GM18951 (cell line): ENCODE data around the gene SRBD1.

Source experiments
- POLR2A ChIP-seq: IDR thresholded peaks from 4 replicates; pipeline ENCODE4 v1.6.1; 2011; ENCODE audit warnings: mild to moderate bottlenecking; ENCODE audit not compliant: insufficient read length, insufficient read depth; ENCODE audit errors: extremely low read depth
- in situ Hi-C: fragments of 300-500 bp; cut with MboI; formaldehyde crosslinking; loops from one replicate; pipeline ENCODE4 v1.12.0; 2022; ENCODE audit warnings: low sequenced_read_pairs, mixed read lengths, inconsistent platforms; ENCODE audit not compliant: unreplicated experiment

Gene SRBD1

GRCh38 chr2:45412754-45413379 lies 198.2 kb downstream of the SRBD1 start:
- TF ChIP-seq POLR2A, result no peak
- in situ Hi-C loops, result no loop called here

GRCh38 chr2:45409677-45410076 lies 201.4 kb downstream of the SRBD1 start:
- in situ Hi-C loops, result no loop called here

GRCh38 chr2:45406621-45407020 lies 204.4 kb downstream of the SRBD1 start:
- no peak for TF ChIP-seq POLR2A
- in situ Hi-C loops, result no loop called here

More at GRCh38 chr2:45409677-45410076, 201.4 kb downstream of the SRBD1 start:
- no peak for TF ChIP-seq POLR2A

GRCh38 chr2:45404807-45405297 lies 206.2 kb downstream of the SRBD1 start:
- in situ Hi-C loops, result no loop called here
- TF ChIP-seq POLR2A, result no peak

- no peak for TF ChIP-seq POLR2A
- in situ Hi-C loops, result no loop called here
These were observed 208.0 kb downstream of the SRBD1 start for GRCh38 chr2:45403036-45403435.

GRCh38 chr2:45401431-45401922 lies 209.6 kb downstream of the SRBD1 start:
- in situ Hi-C loops, result no loop called here
- TF ChIP-seq POLR2A, result no peak

GRCh38 chr2:45399040-45399784 lies 211.9 kb downstream of the SRBD1 start:
- TF ChIP-seq POLR2A, result no peak
- in situ Hi-C loops, result no loop called here

- no peak for TF ChIP-seq POLR2A
- in situ Hi-C loops, result no loop called here
These were observed 213.8 kb downstream of the SRBD1 start for GRCh38 chr2:45397292-45397691.

GRCh38 chr2:45396671-45397070 lies 214.4 kb downstream of the SRBD1 start:
- in situ Hi-C loops, result no loop called here
- TF ChIP-seq POLR2A, result no peak

GRCh38 chr2:45394842-45395241 lies 216.2 kb downstream of the SRBD1 start:
- in situ Hi-C loops, result no loop called here
- no peak for TF ChIP-seq POLR2A

GRCh38 chr2:45394216-45394615 lies 216.9 kb downstream of the SRBD1 start:
- in situ Hi-C loops, result no loop called here
- TF ChIP-seq POLR2A, result no peak

- in situ Hi-C loops, result no loop called here
- TF ChIP-seq POLR2A, result no peak
These were observed 219.2 kb downstream of the SRBD1 start for GRCh38 chr2:45391866-45392265.

- no peak for TF ChIP-seq POLR2A
- in situ Hi-C loops, result no loop called here
These were observed 220.2 kb downstream of the SRBD1 start for GRCh38 chr2:45390861-45391260.

- TF ChIP-seq POLR2A, result no peak
- in situ Hi-C loops, result no loop called here
These were observed 220.6 kb downstream of the SRBD1 start for GRCh38 chr2:45390441-45390840.
